ENCODE measurements around the gene SBF1.

SBF1 gene

DNA sequence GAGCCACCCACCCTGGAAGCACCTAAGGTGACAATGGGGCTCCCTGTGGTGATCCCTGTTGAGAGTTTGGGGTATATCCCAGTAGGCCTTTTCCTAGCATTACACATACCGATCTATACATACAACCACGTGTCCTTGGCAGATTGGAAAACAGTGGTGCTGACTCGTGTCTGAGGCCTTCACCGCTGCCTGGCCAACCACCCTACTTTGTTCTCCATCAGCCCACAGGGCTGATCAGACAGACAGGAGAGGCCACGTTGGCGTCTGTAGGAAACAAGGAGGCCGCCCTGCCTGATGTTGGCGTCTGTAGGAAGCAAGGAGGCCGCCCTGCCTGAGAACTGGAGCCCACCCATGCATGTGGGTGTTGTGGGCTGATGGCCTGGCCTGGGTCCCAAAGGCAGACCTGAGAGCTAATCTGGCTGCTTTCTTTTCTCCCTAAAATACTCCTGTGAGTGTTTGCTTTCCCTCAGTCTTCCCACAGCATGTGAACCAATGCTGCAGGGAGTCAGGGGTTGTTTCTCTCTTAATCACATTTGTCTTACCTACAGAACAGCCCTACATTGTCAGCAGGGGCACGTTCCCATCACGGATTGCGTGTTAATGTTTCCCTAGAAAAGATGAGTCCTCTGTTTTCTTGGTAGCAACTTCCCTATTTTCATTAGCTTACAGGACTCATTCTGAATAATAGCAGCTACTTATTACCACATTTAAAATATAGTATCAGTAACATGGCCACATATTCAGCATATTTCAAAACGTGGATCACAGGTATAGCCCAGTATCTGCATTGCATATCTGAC, 57.2 kb downstream of the SBF1 start:
- Histone ChIP-seq H2BK120ac (ENCODE audit: low read depth, low read length) (no peak overlapping the region), H3K27me3 (ENCODE audit: control insufficient read depth in 1 of 2, insufficient read depth in 1 of 2, low read length in 2 of 2) (no peaks in the 10 kb centered on the region), H2AK5ac (ENCODE audit: low read length, severe bottlenecking) (peak overlapping the region; percentile 24), H3K4me2 (ENCODE audit: low read length, poor library complexity, severe bottlenecking) (no peak overlapping the region), H2BK5ac (ENCODE audit: low read depth, low read length, poor library complexity, severe bottlenecking) (no peak overlapping the region), H3K36me3 (ENCODE audit: control insufficient read depth in 1 of 2, insufficient read depth in 2 of 2, low read depth in 1 of 2, low read length in 2 of 2) (peaks cover 74 to 87% of the 10 kb centered on the region in 2 experiments), H3K4me3 (ENCODE audit: insufficient read depth in 1 of 2, low read depth in 1 of 2, low read length in 2 of 2) (no peak overlapping the region), H3K14ac (ENCODE audit: low read length in 2 of 2) (no peak overlapping the region), H2AFZ (ENCODE audit: low read depth, low read length) (no peak overlapping the region), H2BK12ac (ENCODE audit: low read length in 2 of 2) (no peak overlapping the region), H4K91ac (ENCODE audit: low read length) (no peak overlapping the region), H3K9ac (ENCODE audit: low read length) (no peak overlapping the region), H3K4me1 (ENCODE audit: control insufficient read depth, insufficient read depth, low read depth, low read length) (peaks cover 6% of the 10 kb centered on the region), H3K79me1 (replicated peaks; ENCODE audit: low read length, poor library complexity, severe bottlenecking) (peaks cover 35% of the 10 kb centered on the region), H3K18ac (ENCODE audit: low read depth in 1 of 2, low read length in 2 of 2) (no peak overlapping the region), H3K9me3 (ENCODE audit: control insufficient read depth, low read length) (no peaks in the 10 kb centered on the region), H2BK15ac (ENCODE audit: low read depth, poor library complexity, severe bottlenecking) (no peak overlapping the region), H3K4ac (ENCODE audit: low read depth in 1 of 2, low read length in 2 of 2) (no peak overlapping the region), H3K23ac (ENCODE audit: low read length in 2 of 2) (no peak overlapping the region), H4K8ac (ENCODE audit: low read length) (no peak overlapping the region), H3K27ac (ENCODE audit: low read length, poor library complexity, severe bottlenecking) (peak overlapping the region; percentile 46)
- WGBS: 90% methylated on average over 13 of the region's 13 CpGs
- no peak for DNase-seq

DNA sequence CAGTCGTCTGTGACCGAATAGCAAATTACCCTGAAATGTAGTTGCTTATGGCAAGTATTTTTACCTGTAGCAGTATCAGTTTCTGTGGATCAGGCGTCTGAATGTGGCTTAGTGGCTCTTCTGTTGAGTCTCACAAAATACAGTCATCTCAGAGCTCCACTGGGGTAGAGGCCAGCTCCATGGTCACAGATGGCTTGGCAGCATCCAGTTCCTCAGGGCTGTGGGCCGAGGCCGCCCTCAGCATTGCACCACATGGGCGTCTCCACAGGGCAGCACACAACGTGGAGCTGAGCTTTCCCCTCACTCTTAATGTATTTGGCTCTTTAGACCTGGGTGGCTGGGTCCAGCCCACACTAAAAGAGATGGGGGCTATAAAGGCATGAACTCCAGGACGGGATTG, 57.8 kb downstream of the SBF1 start:
- Histone ChIP-seq H4K8ac (ENCODE audit: low read length) (no peak overlapping the region), H2AFZ (ENCODE audit: low read depth, low read length) (no peak overlapping the region), H3K27ac (ENCODE audit: low read length, poor library complexity, severe bottlenecking) (peak overlapping the region; percentile 46), H2BK5ac (ENCODE audit: low read depth, low read length, poor library complexity, severe bottlenecking) (no peak overlapping the region), H3K4me1 (ENCODE audit: control insufficient read depth, insufficient read depth, low read depth, low read length) (peaks cover 6% of the 10 kb centered on the region), H3K9me3 (ENCODE audit: control insufficient read depth, low read length) (no peaks in the 10 kb centered on the region), H3K4ac (ENCODE audit: low read depth in 1 of 2, low read length in 2 of 2) (no peak overlapping the region), H2BK15ac (ENCODE audit: low read depth, poor library complexity, severe bottlenecking) (no peak overlapping the region), H3K36me3 (ENCODE audit: control insufficient read depth in 1 of 2, insufficient read depth in 2 of 2, low read depth in 1 of 2, low read length in 2 of 2) (peaks cover 68 to 81% of the 10 kb centered on the region in 2 experiments), H2BK12ac (ENCODE audit: low read length in 2 of 2) (no peak overlapping the region), H3K9ac (ENCODE audit: low read length) (no peak overlapping the region), H3K4me2 (ENCODE audit: low read length, poor library complexity, severe bottlenecking) (no peak overlapping the region), H3K79me1 (replicated peaks; ENCODE audit: low read length, poor library complexity, severe bottlenecking) (peaks cover 30% of the 10 kb centered on the region), H2BK120ac (ENCODE audit: low read depth, low read length) (no peak overlapping the region), H4K91ac (ENCODE audit: low read length) (no peak overlapping the region), H2AK5ac (ENCODE audit: low read length, severe bottlenecking) (peak overlapping the region; percentile 18), H3K27me3 (ENCODE audit: control insufficient read depth in 1 of 2, insufficient read depth in 1 of 2, low read length in 2 of 2) (no peaks in the 10 kb centered on the region), H3K23ac (ENCODE audit: low read length in 2 of 2) (no peak overlapping the region), H3K18ac (ENCODE audit: low read depth in 1 of 2, low read length in 2 of 2) (no peak overlapping the region), H3K4me3 (ENCODE audit: insufficient read depth in 1 of 2, low read depth in 1 of 2, low read length in 2 of 2) (no peak overlapping the region), H3K14ac (ENCODE audit: low read length in 2 of 2) (no peak overlapping the region)
- WGBS: 93% methylated on average over 8 of the region's 8 CpGs
- no peak for DNase-seq

DNA sequence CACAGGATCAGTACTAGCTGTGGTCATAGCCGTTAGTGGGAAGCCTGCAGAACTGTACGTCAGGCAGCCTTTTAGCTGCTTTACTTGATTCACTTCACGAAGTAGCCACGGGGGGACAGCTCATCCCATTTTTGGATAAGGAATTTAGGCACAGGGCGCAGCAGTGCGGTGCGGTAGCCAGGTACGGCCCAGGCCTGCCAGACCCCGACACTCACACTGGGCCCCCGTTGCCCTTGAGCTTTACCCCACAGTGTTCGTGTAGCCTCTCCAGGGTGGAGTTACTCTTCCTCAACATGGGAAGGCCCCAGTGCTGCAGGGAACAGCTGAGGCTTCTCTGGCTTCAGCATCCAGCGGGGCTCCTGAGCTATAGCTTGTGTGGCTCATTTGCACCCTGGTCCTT, 59.4 kb downstream of the SBF1 start:
- Histone ChIP-seq H3K9ac (ENCODE audit: low read length) (no peak overlapping the region), H4K8ac (ENCODE audit: low read length) (no peak overlapping the region), H3K36me3 (ENCODE audit: control insufficient read depth in 1 of 2, insufficient read depth in 2 of 2, low read depth in 1 of 2, low read length in 2 of 2) (peaks cover 67 to 73% of the 10 kb centered on the region in 2 experiments), H3K23ac (ENCODE audit: low read length in 2 of 2) (no peak overlapping the region), H4K91ac (ENCODE audit: low read length) (no peak overlapping the region), H3K18ac (ENCODE audit: low read depth in 1 of 2, low read length in 2 of 2) (no peak overlapping the region), H3K4me1 (ENCODE audit: control insufficient read depth, insufficient read depth, low read depth, low read length) (peaks cover 6% of the 10 kb centered on the region), H3K79me1 (replicated peaks; ENCODE audit: low read length, poor library complexity, severe bottlenecking) (peaks cover 28% of the 10 kb centered on the region), H2AFZ (ENCODE audit: low read depth, low read length) (no peak overlapping the region), H2BK12ac (ENCODE audit: low read length in 2 of 2) (no peak overlapping the region), H3K4me3 (ENCODE audit: insufficient read depth in 1 of 2, low read depth in 1 of 2, low read length in 2 of 2) (no peak overlapping the region), H2BK5ac (ENCODE audit: low read depth, low read length, poor library complexity, severe bottlenecking) (no peak overlapping the region), H3K14ac (ENCODE audit: low read length in 2 of 2) (no peak overlapping the region), H3K9me3 (ENCODE audit: control insufficient read depth, low read length) (no peaks in the 10 kb centered on the region), H3K27me3 (ENCODE audit: control insufficient read depth in 1 of 2, insufficient read depth in 1 of 2, low read length in 2 of 2) (no peaks in the 10 kb centered on the region), H3K27ac (ENCODE audit: low read length, poor library complexity, severe bottlenecking) (no peak overlapping the region), H3K4me2 (ENCODE audit: low read length, poor library complexity, severe bottlenecking) (no peak overlapping the region), H2BK120ac (ENCODE audit: low read depth, low read length) (no peak overlapping the region), H2BK15ac (ENCODE audit: low read depth, poor library complexity, severe bottlenecking) (no peak overlapping the region), H3K4ac (ENCODE audit: low read depth in 1 of 2, low read length in 2 of 2) (no peak overlapping the region), H2AK5ac (ENCODE audit: low read length, severe bottlenecking) (no peak overlapping the region)
- no peak for DNase-seq
- 97% methylated on average over 12 of the region's 12 CpGs for WGBS

DNA sequence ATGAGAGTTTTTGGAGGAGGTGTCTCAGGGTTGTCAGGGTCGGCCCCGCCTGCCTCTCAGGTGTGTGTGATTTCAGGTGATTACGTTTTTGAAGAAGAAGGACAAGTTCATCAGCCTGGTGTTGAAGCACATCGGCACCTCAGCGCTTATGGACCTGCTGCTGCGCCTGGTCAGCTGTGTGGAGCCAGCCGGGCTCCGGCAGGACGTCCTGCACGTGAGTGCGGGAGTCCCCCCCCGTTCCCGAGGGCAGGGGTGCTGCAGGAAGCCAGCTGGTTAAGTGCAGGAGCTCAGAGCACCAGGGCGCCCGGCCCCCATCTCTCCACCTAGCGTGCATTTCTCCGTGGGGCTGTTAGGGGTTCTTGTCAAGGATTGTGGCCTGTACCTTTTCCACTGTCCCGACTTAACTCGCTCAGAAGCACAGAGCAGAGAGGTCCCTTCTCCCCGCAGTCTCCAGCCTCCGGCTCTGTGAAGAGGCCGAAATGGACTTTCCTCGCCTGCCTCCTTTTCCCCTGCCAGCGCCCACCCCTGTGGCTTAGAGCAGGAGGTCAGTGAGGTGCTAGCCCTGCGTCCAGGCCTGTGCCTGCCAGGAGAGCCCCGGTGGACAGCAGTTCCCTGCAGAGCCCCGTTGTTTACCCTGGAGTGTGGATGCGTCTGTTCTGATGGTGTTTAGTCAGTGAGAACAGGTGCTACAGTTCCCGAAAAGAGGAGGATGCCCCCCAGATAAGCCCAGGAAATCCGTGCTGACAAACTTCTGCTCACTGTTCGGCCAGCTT, 60.2 kb downstream of the SBF1 start:
- H2BK5ac ChIP-seq (ENCODE audit: low read depth, low read length, poor library complexity, severe bottlenecking): no peak overlapping the region
- no peak overlapping the region for H3K4me3 ChIP-seq (ENCODE audit: insufficient read depth in 1 of 2, low read depth in 1 of 2, low read length in 2 of 2)
- peaks cover 23% of the 10 kb centered on the region for H3K79me1 ChIP-seq (replicated peaks; ENCODE audit: low read length, poor library complexity, severe bottlenecking)
- H3K14ac ChIP-seq (ENCODE audit: low read length in 2 of 2): no peak overlapping the region
- no peak overlapping the region for H2AK5ac ChIP-seq (ENCODE audit: low read length, severe bottlenecking)
- H2BK12ac ChIP-seq (ENCODE audit: low read length in 2 of 2): no peak overlapping the region
- no peak overlapping the region for H2BK120ac ChIP-seq (ENCODE audit: low read depth, low read length)
- 97% methylated on average over 31 of the region's 31 CpGs for WGBS
- H3K9ac ChIP-seq (ENCODE audit: low read length): no peak overlapping the region
- peaks cover 64 to 71% of the 10 kb centered on the region in 2 experiments for H3K36me3 ChIP-seq (ENCODE audit: control insufficient read depth in 1 of 2, insufficient read depth in 2 of 2, low read depth in 1 of 2, low read length in 2 of 2)
- H3K23ac ChIP-seq (ENCODE audit: low read length in 2 of 2): no peak overlapping the region
- no peaks in the 10 kb centered on the region for H3K9me3 ChIP-seq (ENCODE audit: control insufficient read depth, low read length)
- no peak overlapping the region for H3K27ac ChIP-seq (ENCODE audit: low read length, poor library complexity, severe bottlenecking)
- H3K4me2 ChIP-seq (ENCODE audit: low read length, poor library complexity, severe bottlenecking): no peak overlapping the region
- no peak overlapping the region for H4K91ac ChIP-seq (ENCODE audit: low read length)
- H3K18ac ChIP-seq (ENCODE audit: low read depth in 1 of 2, low read length in 2 of 2): no peak overlapping the region
- no peaks in the 10 kb centered on the region for H3K27me3 ChIP-seq (ENCODE audit: control insufficient read depth in 1 of 2, insufficient read depth in 1 of 2, low read length in 2 of 2)
- H3K4ac ChIP-seq (ENCODE audit: low read depth in 1 of 2, low read length in 2 of 2): no peak overlapping the region
- DNase-seq: no peak
- no peak overlapping the region for H2BK15ac ChIP-seq (ENCODE audit: low read depth, poor library complexity, severe bottlenecking)
- no peak overlapping the region for H4K8ac ChIP-seq (ENCODE audit: low read length)
- H3K4me1 ChIP-seq (ENCODE audit: control insufficient read depth, insufficient read depth, low read depth, low read length): peaks cover 6% of the 10 kb centered on the region
- no peak overlapping the region for H2AFZ ChIP-seq (ENCODE audit: low read depth, low read length)
